D721Med (cell line): ENCODE measurements around the gene CCL24.

Source experiments
- DNase-seq: peaks from one replicate; pipeline ENCODE4 v3.0.0; 2011; ENCODE audit warnings: low spot score; ENCODE audit not compliant: insufficient read length
- FAIRE-seq: peaks from 2 replicates; lab custom pipeline; 2011; peaks lifted over from hg19 to GRCh38; lab: Jason Lieb, UNC
- TF ChIP-seq, protein P1 (sequence below): IDR thresholded peaks from 2 replicates; pipeline ENCODE4 v1.5.1; 2012; ENCODE audit warnings: mild to moderate bottlenecking, control low read depth; ENCODE audit not compliant: insufficient read depth; ENCODE audit errors: missing control alignments

Gene CCL24

DNA sequence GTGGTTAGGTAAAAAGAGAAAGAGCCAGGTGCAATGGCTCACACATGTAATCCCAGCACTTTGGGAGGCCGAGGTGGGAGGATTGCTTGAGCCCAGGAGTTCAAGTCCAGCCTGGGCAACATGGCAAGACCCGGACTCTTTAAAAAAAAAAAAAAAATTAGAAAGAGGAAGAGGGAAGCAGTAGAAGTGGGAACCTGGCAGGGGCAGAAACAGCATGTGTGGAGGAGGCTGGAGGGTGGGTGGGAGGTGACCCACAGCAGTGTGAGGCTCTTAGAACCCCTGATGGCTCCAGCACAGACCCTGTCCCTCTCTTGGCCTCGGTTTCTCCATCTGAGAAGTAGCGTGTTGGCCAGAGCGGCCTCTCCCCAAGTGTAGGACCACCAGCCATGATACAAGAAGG lies 4.9 kb upstream of the CCL24 start:
- FAIRE-seq (no peak), DNase-seq (no peak)
- TF ChIP-seq, protein P1, sequence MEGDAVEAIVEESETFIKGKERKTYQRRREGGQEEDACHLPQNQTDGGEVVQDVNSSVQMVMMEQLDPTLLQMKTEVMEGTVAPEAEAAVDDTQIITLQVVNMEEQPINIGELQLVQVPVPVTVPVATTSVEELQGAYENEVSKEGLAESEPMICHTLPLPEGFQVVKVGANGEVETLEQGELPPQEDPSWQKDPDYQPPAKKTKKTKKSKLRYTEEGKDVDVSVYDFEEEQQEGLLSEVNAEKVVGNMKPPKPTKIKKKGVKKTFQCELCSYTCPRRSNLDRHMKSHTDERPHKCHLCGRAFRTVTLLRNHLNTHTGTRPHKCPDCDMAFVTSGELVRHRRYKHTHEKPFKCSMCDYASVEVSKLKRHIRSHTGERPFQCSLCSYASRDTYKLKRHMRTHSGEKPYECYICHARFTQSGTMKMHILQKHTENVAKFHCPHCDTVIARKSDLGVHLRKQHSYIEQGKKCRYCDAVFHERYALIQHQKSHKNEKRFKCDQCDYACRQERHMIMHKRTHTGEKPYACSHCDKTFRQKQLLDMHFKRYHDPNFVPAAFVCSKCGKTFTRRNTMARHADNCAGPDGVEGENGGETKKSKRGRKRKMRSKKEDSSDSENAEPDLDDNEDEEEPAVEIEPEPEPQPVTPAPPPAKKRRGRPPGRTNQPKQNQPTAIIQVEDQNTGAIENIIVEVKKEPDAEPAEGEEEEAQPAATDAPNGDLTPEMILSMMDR, result no peak

DNA sequence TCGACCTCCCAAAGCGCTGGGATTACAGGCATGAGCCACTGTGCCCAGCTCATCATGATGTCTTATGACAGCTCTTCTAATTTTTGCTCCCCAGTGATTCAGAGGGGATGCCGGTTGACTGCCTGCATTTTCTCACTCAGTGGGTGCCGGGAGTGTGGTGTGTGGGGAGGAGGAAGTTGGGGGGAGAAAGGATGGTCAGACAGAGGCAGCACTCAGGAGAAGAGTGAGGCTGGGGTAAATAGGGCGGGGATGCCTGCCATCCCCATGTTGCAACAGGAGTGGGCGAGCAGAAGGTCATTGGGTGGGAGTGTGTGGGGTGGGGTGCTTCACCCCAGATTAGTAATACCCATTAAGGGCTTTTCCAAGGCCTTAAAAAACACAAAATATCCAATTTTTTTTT lies 3.5 kb upstream of the CCL24 start:
- TF ChIP-seq, protein P1, result no peak
- FAIRE-seq, result no peak
- no peak for DNase-seq

DNA sequence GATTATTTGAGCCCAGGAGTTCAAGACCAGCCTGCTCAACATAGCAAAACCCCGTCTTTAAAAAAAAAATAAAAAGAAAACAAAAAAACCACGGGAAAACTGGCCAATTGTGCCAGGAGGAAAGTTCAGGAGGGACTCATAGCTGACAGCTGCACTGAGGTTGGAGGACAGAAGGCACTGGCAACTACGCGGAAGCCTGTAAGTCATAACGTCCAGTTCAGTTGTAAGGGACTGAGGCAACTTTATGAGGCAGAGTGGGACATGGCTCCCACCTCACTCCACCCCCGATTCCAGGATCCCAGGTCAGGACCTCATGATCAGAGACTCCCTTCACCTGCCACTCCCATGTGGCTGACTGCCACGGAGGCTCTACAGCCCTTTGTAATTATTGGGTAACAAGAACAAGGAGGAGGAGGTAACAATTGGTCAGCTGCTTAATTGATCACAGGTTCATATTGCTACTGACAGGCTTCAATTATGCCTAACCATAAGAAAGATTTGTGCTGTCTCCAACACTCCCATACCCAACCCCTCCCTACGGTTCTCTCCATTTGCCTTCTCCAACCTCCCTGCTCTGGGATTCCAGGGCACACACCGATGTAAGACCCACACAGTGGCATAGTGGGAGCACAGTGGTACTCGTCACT lies 1.9 kb upstream of the CCL24 start:
- DNase-seq (no peak), FAIRE-seq (no peak)
- TF ChIP-seq, protein P1, result no peak

DNA sequence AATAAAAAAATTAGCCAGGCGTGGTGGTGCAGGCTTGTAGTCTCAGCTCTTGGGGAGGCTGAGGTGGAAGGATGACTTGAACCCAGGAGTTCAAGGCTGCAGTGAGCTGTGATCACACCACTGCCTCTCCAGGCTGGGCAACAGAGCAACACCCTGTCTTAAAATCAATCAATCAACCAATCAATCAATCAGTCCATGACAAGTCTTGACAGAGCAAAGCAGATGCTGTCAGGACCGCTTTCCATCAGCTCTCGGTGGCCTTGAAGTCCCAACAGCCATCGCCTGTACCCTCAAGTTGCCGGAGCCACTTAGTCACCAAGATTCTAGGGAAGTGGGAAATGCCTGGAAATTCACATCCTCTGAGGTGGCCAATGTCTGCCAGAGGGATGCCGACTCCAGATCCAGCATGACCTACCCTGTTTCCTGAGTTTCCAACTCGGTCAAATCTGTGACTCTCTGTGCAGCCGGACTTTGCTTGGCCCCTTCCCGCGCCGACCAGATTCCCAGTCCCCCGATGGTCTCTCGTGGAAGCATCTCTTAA lies 871 bp upstream of the CCL24 start:
- DNase-seq (no peak), FAIRE-seq (no peak)
- TF ChIP-seq, protein P1, result no peak

DNA sequence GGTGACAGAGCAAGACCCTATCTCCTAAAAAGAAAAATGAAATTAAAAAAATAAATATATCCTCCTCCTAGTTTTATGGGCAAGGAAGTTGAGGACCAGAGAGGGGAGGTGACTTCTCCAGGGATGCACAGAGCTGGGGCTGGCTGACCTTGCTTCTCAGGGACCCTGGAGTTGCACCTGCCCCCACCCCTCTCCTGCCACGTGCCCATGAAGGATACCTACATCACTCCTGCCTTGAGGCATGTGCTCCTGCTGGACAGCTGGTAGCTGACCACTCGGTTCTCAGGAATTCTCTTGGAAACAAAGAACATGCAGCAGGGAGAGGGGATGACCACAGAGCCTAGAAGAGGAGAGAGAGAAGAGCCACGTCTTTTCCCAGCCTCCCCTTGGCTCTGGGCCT lies 522 bp downstream of the CCL24 start:
- FAIRE-seq, result no peak
- TF ChIP-seq, protein P1, result no peak

DNA sequence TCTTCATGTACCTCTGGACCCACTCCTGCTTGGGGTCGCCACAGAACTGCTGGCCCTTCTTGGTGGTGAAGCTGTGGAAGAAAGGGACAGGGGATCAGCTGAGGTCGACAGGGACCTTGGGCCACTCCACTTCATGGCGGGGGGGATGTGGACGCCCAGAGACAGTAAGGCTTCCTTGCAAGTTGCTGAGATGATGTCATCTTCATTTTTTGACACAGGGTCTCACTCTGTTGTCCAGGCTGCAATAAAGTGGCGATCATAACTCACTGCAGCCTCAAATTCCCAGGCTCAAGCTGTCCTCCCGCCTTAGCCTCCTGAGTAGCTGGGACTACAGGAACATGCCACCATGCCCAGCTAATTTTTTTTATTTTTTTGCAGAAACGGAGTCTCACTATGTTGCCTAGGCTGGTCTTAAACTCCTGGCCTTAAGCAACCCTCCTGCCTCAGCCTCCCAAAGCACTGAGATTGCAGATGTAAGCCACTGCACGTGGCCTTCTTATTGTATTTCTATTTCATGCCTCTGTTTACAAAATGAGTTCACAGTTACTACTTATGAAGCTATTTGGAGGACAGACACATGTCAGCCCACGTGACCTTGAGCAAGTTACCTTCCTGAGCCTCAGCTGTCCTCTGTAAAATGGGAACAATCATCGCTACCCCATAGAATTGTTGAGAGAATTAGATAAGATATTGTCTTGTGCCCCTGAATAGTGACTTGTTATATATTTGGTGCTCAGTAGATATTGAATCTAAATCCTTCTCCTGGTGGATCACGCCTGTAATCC lies 1.5 kb downstream of the CCL24 start:
- DNase-seq (no peak), FAIRE-seq (no peak)
- TF ChIP-seq, protein P1, result no peak

More for the DNA sequence above, 522 bp downstream of the CCL24 start:
- DNase-seq, result no peak

DNA sequence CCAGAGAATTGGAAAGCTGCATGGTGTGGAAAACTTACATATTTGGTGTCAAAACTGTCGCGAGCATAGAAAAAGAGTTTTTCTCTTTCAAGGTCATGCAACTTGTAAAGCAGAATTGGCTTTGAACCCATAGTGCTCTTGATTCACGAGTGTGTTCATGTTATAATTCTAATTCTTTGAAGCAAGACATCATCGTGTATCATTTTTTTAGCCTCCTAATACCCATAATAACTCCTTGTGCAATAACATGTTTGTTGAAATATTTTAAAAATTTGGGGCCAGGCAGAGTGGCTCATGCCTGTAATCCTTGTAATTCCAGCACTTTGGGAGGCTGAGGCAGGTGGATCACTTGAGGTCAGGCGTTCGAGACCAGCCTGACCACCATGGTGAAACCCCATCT lies 4.2 kb downstream of the CCL24 start:
- TF ChIP-seq, protein P1, result no peak
- no peak for DNase-seq
- FAIRE-seq, result no peak
